GM19324 (cell line): ENCODE data around the gene PDYN.

Experiments used
- ATAC-seq: cut with Tn5 transposase; IDR thresholded peaks from one replicate; pipeline ENCODE4 v1.9.1; 2021; ENCODE audit warnings: mild to moderate bottlenecking, moderate library complexity; ENCODE audit not compliant: unreplicated experiment, low FRiP score

The PDYN gene

DNA sequence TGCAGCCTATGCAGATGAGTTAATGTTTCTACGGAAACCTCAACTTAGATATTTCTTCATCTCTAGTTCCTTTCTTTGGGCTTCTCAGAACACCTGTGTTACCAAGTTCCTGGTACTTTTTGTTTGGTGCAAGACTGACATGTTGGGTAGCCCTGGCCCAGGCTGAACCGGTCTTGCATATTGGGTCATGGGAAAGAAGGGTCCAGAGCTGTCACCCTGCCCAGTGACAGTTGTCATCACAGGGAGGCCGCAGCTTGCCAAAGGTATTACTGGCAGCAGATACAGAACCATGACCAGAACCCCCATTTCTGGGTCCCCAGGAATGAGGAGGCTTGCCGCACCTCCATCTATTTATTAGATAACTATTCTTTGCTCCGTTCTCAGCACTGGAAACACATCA is 40.2 kb downstream of the PDYN start:
- no peak for ATAC-seq

DNA sequence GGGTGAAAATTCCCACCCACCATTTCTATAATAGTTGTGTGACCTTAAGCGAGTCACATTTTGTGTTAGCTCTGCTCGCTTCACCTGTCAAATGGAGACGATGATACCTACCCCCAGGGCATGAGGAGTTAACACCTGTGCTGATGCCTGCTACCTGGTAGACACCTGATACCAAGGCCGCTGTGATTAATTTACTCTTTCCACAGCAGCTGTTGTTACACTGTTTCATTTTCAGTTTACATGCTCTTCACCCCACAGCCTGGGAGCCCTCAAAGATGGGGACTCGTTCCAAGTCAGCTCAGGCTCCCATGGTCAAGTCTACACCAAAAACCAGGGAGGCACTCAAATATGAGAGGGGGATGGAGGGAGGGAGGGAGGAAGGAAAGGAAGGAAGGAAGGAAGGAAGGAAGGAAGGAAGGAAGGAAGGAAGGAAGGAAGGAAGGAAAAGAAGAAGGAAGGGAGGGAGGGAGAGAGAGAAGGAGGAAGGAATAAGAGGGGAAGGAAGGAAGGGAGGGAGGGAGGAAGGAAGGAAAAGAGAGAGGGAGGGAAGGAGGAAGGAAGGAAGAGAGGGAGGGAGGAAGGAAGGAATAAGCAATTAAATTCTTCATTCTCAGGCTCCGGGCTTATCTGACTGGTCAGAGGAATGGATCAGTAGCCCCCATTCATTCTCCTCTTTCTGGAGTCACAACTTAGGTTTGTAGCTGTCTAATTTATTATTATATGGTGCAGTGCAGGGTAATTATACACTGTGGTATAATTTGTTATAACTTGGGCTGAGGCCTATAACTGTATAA is 40.9 kb downstream of the PDYN start:
- ATAC-seq, result no peak

DNA sequence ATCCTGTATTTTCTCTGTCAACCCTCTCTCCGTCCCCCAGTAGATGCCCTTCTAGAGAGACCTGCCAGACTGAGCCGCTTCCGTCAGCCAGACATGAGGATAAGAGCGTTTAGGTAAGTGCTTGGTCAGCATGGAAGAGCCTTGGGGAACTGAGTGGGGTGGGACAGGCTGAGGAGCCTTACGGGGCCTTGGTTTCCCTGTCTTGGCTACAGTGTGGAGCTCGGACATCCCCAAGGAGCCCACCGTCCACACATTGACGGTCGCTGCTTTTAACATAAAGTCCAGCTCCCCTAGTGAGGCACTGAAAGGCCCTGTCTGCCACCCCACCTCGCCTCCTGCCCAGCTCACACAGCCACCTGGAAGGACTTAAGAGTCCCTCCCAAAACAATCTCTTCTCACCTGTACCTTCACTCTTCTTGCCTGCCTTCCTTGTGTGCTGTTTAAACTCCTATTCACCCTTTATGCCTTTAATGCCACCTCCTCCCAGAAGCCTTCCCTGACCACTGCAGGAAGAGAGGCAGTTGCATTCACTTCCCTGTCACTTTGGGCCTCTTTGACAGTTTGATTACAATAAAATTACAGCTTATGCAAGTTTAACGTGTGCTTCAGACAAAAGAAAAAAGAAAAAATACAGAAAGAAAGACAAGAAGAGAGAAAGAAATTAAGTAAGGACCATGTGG is 42.3 kb downstream of the PDYN start:
- ATAC-seq, result no peak

DNA sequence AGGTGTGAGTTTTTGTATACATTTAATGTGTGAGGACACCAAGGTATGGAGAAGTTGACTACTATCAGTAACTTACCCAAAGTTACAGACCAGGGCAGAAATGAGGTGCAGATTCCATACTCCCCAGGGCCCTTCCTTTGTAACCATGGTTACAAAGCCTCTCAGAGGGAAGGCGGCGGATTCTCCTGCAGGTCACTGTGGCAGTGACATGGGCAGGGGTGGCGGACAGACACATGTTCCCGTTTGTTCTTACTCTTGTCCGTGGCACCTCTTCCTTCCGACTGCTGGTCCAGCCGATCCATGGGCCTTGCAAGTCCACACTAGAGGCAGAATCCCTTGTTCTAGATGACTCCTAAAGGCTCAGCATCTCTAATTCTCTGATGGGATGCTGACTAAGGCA is 43.0 kb downstream of the PDYN start:
- ATAC-seq, result no peak

DNA sequence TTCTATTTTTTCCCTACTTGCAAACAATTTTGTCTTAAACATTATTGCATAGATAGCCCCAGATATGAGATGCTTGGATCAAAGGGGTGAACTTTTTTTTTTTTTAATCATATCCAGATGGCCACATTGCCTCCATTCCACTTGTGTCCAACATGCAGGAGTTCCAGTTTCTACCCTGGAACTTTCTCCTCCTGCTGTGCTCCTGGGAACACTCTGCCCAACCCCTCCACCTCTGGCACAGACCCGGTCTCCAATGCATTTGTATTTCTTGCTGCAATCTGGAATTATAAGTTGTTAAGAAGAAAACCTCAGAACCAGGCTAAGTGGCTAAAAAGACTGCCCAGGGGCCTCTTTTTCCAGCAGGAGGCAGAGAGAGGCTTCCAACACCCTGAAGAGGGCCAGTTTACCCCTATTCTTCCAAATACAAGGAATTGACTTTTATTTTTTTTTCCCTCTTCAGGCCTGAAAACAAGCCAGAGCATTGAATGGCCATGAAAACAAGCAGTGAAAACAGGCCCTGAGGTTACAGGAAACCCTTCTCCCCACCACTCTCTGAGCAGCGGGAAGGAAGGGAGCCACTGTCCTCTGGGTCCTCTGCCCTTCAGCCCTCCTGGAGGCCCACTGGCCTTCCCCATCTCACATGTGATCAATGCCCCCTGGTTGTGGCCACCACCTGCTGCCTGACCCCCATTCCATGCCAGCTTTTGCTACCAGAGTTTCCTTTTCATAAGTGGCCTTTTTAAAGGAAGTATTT is 44.3 kb downstream of the PDYN start:
- ATAC-seq, result no peak

DNA sequence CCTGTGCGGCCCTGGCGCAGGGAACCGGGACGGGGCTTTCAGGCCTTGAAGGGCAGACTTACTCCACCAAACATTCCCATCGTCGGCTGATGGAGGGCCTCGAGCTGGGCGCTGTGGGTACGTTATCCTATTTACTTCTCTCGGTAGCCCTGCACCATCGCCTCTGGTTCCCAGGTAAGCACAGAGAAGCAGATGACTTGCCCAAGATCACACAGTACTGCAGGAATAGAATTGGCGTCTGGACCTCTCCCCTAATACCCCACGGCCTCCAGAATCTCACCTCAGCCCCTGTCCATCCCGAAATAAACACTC is 46.4 kb downstream of the PDYN start:
- no peak for ATAC-seq

DNA sequence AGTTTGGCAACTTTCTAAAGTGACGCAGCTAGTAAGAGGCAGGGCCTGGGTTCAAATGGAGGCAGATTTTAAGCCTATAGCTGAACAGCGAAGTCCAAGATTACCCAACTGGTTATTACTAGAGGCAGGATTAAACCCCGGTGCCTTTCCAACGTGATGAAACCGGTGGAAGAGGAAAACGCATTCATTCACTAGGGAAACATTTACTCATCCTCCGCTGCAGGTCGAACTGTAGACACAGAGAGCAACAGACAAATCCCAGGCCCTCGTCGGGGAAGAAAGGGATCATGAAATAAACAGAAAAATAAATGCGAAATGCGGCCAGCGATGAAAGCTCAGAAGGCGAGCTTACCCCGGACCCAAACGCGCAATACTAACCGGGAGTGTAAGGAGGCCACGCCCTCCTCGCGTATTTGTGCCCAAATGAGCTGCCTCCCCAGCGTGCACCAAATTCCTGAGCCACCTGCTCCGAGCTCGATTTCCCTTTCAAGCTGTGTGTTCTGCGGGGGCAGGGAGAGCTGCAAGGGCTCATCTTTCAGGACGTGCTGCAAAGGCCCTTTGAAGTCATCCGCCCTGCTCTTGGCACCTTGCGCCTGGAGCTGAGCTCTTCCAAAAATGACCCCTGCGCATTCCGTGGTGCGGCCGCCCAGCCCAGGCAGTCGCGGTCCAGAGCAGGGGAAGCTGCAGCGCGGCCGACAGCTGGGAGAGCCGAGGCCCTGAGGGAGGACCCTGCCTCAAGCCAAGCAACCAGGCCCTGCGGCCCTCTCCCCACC is 46.9 kb downstream of the PDYN start:
- no peak for ATAC-seq

DNA sequence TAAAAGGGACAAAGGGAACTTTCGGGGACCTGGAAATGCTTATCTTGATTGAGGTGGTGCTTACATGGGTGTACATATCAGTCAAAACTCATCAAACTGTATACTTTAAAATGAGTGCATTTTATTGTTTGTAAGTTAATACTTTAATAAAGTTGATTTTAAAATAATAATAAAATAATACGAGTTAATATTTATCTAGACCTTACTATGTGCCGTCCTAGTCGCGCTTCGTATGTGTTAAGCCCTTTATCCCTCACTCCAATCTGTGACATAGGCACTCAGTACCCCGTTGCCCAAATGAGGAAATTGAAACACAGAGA is 47.5 kb downstream of the PDYN start:
- ATAC-seq, result no peak

DNA sequence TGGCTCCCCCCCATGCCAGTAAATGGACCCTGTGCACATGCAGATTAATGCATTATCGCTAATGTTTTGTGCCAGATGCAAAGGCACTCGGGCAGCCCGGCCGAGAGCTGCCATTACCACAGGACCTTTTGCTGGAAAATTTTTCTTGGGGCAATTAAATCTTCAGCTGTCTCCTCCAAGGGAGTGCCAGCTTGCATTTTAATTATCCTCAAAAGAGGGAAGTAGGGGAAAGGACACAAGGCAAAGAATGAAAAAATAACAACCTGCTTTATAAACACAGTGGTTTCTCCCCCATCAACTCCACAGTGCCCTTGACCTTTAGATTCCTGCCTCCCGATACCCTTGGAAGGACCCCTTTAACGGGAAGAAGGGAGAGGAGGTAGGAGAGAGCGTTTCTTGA is 48.2 kb downstream of the PDYN start:
- ATAC-seq, result no peak

DNA sequence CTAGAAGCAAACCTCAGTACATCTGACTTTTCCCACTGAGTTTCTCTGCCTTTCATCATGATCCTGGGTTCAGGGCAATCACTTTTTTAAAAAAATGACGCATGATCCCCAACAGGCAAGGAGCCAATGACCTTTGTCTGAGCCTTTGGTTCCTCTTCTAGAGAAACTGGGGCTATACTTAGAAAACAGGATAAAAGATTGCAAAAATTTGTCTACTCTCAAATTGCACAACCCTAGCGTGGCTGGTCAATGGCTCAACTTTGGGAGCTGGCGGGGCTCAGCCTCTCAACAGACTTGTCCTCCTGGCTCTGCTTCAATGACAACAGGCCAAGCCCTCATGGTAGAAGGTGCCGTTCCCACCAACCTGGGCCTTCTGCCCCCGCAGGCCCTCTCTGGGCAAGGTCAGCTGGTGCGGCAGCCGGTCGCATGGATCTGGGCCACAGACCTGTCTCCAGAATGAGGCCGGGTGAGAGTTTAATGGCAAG is 48.7 kb downstream of the PDYN start:
- ATAC-seq, result no peak

DNA sequence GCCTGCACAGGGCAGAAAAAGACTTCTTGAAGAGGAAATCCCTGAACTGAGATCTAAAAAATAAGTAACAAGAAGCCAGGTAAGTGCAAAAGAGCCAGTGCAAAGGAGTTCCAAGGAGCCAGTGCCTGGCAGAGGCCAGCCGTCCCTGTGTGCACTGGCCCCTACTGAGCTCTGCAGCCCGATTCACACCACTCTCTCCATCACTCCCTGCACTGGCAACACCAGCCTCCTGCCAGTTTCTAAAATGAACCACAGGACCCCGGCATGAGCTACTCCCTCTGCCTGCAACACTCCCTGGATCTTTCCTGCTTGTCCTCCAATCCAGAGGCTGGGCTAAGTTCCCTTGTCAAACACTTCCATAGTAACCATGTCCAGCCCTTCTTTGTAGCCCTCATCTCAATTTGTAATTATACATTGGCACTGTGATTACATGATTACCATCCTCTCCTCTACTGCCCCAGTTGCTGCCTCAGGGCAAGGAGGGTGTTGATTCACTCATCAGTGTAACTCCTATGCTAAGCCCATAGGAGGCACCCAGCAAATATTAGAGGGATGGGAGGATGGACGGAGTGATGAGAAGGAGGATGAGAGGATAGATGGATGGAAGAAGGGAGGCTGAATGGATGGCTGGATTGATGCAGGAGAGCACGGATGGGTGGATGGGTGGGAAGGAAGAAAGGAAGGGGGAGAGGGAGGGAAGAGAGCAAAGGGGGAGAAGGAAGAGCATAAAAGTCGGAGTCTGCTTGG is 49.3 kb downstream of the PDYN start:
- no peak for ATAC-seq

DNA sequence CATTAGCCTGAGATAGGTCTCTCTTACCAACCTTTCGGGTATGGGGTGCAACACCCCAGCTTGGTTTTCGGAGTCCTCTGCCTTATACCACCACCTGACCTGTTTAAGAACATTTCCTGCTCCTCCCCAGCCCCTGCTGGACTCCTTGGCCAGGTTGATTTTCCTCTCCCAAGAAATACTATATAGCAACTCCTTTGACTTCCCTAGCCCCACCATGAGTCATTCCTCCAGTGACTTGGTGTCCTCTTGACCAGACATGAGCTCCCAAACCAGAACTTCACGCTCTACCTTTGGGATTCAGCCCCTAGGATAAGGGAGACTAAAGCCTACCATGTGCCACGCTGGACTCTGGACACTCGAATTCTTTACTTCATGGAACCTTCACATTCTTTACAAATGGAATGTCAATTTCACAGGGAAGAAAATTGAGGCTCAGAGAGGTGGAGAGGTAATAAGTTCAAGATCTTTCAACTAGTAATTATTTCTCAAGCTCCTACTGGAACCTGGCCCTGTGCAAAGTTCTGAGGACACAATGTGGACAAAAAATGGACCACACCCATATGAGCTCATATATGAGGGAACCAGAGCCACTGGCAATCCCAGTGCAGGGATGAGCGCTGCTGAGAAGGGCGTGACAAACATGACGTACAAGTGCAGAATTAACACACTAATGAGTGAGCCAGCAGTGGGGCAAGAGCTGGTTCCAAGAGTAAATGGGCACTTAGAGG is 50.4 kb downstream of the PDYN start:
- no peak for ATAC-seq

DNA sequence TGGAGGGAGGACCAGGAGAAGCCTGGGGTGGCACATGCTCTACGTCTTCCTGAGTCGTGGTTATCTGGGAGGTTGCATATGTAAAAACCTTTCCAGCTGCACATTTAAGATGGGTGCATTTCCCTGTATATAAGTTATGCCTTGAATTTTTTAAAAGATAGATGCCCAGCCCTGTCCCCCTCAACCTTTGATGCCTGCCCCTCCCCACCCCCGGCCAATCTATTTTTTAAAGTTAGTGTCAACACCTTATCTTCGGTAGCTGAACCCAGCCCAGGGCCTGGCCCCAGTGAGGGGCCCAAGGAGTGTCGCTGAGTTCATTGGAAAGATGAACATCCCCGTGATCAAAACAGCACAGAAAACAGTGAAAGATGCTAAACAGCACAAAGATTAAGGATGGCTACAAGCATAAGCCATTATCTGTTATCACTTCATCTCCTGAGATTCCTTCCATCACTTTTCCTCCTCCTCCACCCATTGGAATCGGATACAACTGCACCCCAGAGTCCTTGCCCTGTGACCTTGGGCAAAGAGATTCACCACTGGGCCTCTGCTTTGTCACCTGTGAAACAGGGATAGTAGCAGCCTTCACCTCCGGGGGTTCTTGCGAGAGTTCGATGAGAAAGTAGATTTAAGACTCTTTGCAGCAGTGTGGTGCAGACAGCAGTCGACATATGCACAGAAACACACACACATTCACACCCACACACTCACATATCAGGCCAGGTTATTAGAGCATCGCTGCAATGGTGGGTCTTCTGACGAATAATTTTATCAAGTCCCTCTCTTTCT is 51.2 kb downstream of the PDYN start:
- no peak for ATAC-seq

DNA sequence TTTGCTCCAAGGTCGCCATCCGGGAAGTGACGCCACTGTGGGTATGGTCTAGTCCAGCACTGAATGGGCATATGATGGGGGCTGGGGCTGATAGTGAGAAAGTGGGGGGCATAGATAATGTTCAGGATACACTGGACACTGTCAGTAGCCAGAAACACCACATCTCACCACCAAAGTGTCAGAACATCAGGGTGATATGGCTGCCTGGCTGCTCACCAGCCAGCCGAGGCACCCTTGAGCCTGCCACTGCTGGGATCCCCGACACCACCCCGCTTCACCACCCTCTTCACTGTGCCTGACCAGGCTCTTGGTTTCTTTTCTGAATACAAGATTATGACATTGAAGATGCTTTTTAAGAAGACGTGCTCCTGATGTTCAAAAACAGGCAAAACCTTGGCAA is 51.8 kb downstream of the PDYN start:
- no peak for ATAC-seq

DNA sequence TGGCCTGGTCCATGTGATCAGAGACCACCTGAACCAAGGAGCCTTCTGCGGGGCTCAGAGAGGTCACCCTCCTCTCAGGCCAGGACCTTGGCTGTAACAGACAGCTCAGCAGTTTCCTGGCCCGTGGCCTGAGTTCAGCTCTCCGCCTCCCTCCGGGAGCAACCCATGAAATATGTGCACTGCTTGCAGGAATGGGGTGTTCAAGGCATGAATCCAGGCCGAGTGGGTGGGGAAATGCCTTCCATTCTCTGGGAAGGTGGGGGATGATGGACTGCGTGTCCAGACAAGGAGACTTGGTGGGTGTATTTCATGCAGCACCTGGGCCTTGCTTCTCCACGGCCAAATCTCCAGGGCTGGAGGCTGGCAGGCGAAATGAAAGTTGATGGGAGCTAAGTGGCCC is 52.6 kb downstream of the PDYN start:
- no peak for ATAC-seq

DNA sequence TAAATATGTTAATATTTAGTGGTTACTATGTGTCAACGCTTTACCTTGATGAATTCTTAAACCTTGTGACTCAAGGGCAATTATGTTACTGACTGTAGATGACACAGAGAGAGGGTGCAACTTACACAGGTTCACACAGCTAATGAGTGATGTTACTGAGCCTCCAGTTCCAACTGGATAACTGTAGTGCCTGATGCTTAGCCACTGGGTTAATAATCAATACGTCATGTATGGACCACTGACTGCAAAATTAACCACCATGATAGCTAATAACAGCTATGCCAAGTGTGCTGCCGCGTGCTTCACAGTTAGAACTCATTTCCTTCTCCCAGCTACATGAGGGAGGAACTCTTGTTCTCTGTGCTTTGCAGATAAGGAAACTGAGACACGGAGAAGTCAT is 53.3 kb downstream of the PDYN start:
- no peak for ATAC-seq

DNA sequence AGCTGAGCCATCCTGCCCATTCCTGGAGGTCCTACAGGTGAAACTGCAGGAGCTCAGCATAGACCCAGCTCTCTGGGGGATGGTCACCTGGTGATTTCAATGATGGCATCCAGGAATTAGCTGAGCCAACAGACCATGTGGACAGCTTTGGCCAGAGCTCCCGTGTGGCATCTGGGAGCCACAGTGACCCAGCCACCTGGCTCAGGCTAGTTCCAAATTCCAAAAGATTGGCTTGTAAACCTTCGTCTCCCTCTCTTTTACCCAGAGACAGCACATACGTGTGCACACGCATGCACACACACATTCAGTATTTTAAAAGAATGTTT is 54.6 kb downstream of the PDYN start:
- no peak for ATAC-seq

DNA sequence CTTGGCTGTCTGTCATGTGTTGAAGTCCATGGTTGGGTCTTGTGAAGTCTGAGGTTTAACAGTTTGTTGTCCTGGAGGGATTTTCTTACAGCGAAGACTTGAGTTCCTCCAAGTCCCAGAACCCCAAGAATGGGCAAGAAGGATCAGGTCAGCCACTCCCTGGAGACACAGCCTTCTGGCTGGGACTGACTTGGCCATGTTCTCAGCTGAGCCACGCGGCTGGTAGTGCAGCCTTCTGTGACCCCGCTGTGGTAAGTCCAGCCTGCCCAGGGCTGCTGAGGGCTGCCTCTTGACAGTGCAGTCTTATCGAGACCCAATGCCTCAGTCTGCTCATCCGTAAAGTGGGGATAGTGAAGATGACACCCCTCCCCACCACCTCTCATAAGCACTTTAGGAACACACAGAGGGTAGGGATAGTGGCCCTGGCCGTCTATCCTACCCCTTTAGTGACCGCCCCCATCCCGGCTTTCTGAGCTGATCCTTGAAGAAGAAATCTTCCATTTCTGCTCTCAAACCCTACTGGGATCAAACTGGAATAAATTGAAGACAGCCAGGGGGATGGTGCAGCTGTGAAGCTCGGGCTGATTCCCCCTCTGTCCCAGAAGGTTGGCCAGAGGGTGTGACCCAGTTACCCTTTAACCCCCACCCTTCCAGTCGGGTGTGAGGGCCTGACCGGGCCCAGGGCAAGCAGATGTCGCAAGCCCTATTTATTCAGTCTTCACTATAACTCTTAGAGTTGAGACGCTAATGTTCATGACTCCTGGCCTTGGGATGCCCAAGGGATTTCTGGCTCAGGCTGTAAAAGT is 55.2 kb downstream of the PDYN start:
- no peak for ATAC-seq
